ENCODE data around the gene TNNI2. TPM values are rescaled to one million over a fixed set of nuclear protein-coding genes. Genes with fewer than 3 reads are reported as not detected.

TNNI2 gene
- total RNA-seq, 4 donors from 2014 or later = not detected

- Histone ChIP-seq H3K27me3 (no peaks in the 10 kb centered on the region), H3K4me3 (peak overlapping the region in 2 of 4 donors; percentile 30 to 47), H3K9me3 (no peaks in the 10 kb centered on the region), H3K4me1 (peaks cover 0 to 22% (median 4%) of the 10 kb centered on the region in 4 donors), H3K27ac (peak overlapping the region in 3 of 4 donors; percentile 36 to 75 (median 44)), H3K36me3 (no peaks in the 10 kb centered on the region)
- 81 to 88% methylated on average over 14 to 17 of the region's 19 CpGs for WGBS, 2 donors
- DNase-seq (ENCODE audit: low spot score in 2 of 2) = no peak
- no peak for TF ChIP-seq EP300 (IDR thresholded peaks at IDR 0.05)
- TF ChIP-seq, protein P1, sequence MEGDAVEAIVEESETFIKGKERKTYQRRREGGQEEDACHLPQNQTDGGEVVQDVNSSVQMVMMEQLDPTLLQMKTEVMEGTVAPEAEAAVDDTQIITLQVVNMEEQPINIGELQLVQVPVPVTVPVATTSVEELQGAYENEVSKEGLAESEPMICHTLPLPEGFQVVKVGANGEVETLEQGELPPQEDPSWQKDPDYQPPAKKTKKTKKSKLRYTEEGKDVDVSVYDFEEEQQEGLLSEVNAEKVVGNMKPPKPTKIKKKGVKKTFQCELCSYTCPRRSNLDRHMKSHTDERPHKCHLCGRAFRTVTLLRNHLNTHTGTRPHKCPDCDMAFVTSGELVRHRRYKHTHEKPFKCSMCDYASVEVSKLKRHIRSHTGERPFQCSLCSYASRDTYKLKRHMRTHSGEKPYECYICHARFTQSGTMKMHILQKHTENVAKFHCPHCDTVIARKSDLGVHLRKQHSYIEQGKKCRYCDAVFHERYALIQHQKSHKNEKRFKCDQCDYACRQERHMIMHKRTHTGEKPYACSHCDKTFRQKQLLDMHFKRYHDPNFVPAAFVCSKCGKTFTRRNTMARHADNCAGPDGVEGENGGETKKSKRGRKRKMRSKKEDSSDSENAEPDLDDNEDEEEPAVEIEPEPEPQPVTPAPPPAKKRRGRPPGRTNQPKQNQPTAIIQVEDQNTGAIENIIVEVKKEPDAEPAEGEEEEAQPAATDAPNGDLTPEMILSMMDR (IDR thresholded peaks at IDR 0.05) = no peak
- no peak for TF ChIP-seq POLR2A (IDR thresholded peaks at IDR 0.05)
These were observed 14.8 kb downstream of the TNNI2 start for GRCh38 chr11:1853376-1854131.

GRCh38 chr11:1854132-1854948 lies 15.6 kb downstream of the TNNI2 start:
- H3K27me3 ChIP-seq = no peaks in the 10 kb centered on the region
- H3K4me1 ChIP-seq = peaks cover 0 to 22% (median 2%) of the 10 kb centered on the region in 4 donors
- peak overlapping the region in 1 of 4 donors; percentile 75 for H3K27ac ChIP-seq
- TF ChIP-seq, protein P1 (IDR thresholded peaks at IDR 0.05) = no peak
- no peak for TF ChIP-seq EP300 (IDR thresholded peaks at IDR 0.05)
- TF ChIP-seq POLR2A (IDR thresholded peaks at IDR 0.05) = no peak
- no peak for DNase-seq (ENCODE audit: low spot score in 2 of 2)
- H3K36me3 ChIP-seq = no peaks in the 10 kb centered on the region
- H3K4me3 ChIP-seq = peak overlapping the region in 2 of 4 donors; percentile 30 to 47
- H3K9me3 ChIP-seq = no peaks in the 10 kb centered on the region
- WGBS, 2 donors = 77 to 79% methylated on average over 18 to 24 of the region's 27 CpGs

- no peak for DNase-seq (ENCODE audit: low spot score in 2 of 2)
- H3K4me3 ChIP-seq = peak overlapping the region in 2 of 4 donors; percentile 30 to 47
- H3K27ac ChIP-seq = no peak overlapping the region
- 62 to 74% methylated on average over 20 to 23 of the region's 26 CpGs for WGBS, 2 donors
- H3K36me3 ChIP-seq = no peaks in the 10 kb centered on the region
- H3K9me3 ChIP-seq = no peaks in the 10 kb centered on the region
- no peaks in the 10 kb centered on the region for H3K27me3 ChIP-seq
- H3K4me1 ChIP-seq = peaks cover 0 to 22% (median 2%) of the 10 kb centered on the region in 4 donors
- TF ChIP-seq, protein P1 (IDR thresholded peaks at IDR 0.05) = no peak
- TF ChIP-seq POLR2A (IDR thresholded peaks at IDR 0.05) (no peak), EP300 (IDR thresholded peaks at IDR 0.05) (no peak)
These were observed 16.4 kb downstream of the TNNI2 start for GRCh38 chr11:1854949-1855885.

DNA sequence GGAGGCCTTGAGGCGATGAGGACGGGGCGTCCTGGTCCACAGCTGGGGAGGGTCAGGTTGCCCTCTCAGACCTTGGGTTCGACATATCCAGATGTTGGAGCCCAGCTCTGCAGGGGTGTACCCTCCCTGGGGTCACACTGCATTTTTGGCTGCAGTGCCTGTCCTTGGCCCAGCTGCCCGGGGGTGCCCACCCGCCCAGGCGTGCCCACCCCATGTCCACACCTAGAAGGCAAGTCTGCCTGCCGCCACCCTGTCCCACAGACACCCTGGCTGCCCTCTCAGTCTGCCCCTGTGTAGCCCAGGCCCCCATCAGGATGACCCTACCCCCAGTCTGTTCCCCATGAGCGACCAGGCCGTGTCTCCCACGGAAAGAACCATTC lies 17.1 kb downstream of the TNNI2 start:
- 79 to 91% methylated on average over 7 of the region's 11 CpGs for WGBS, 2 donors
- H3K27me3 ChIP-seq = no peaks in the 10 kb centered on the region
- DNase-seq (ENCODE audit: low spot score in 2 of 2) = no peak
- H3K4me1 ChIP-seq = peaks cover 0 to 22% (median 2%) of the 10 kb centered on the region in 4 donors
- no peak overlapping the region for H3K27ac ChIP-seq
- no peak overlapping the region for H3K4me3 ChIP-seq
- H3K36me3 ChIP-seq = no peaks in the 10 kb centered on the region
- TF ChIP-seq POLR2A (IDR thresholded peaks at IDR 0.05) = no peak
- TF ChIP-seq EP300 (IDR thresholded peaks at IDR 0.05) = no peak
- TF ChIP-seq, protein P1 (IDR thresholded peaks at IDR 0.05) = no peak
- no peaks in the 10 kb centered on the region for H3K9me3 ChIP-seq
